Neutrophil (primary cell): ENCODE results near the gene JAK2.

Source experiments
- H3K27ac ChIP-seq: fragments of 200-600 bp; sonication (generic); 2 replicates; pipeline ENCODE4 v1.5.1; 2016; ENCODE audit warnings: mild to moderate bottlenecking, moderate library complexity
- H3K27me3 ChIP-seq: fragments of 200-600 bp; sonication (generic); 2 replicates; pipeline ENCODE4 v1.6.0; 2016; ENCODE audit warnings: mild to moderate bottlenecking
- H3K36me3 ChIP-seq: fragments of 200-600 bp; sonication (generic); 2 replicates; pipeline ENCODE4 v1.5.1; 2017
- H3K4me1 ChIP-seq, 2 experiments: fragments of 200-600 bp in 1 of 2; sonication (generic) in 1 of 2; 1 replicate in 1 of 2; 2 replicates in 1 of 2; pipeline versions ENCODE4 v1.5.1 to v1.6.1; 2013 to 2016; ENCODE audit warnings: low read depth in 1 of 2, low read length in 1 of 2, mild to moderate bottlenecking in 1 of 2, moderate library complexity in 1 of 2; ENCODE audit not compliant: control insufficient read depth in 1 of 2, insufficient read depth in 1 of 2
- H3K4me3 ChIP-seq, 2 experiments: fragments of 200-600 bp in 1 of 2; sonication (generic) in 1 of 2; 1 replicate in 1 of 2; 2 replicates in 1 of 2; pipeline ENCODE4 v1.5.1; 2013 to 2016; ENCODE audit warnings: low read depth in 1 of 2, low read length in 1 of 2, mild to moderate bottlenecking in 1 of 2, moderate library complexity in 1 of 2
- H3K9me3 ChIP-seq: fragments of 200-600 bp; sonication (generic); 2 replicates; pipeline ENCODE4 v1.5.1; 2016
- CTCF ChIP-seq: fragments of 200-600 bp; sonication (generic); IDR thresholded peaks from 2 replicates; pipeline ENCODE4 v1.5.1; 2016; ENCODE audit warnings: antibody characterized with exemption

Gene JAK2

GRCh38 chr9:4997196-4997595 is 12.1 kb downstream of the JAK2 start:
- Histone ChIP-seq H3K4me1 (peaks cover 0 to 16% of the 10 kb centered on the region in 2 experiments), H3K9me3 (no peaks in the 10 kb centered on the region), H3K27ac (peak overlapping the region; percentile 21), H3K4me3 (no peak overlapping the region), H3K36me3 (peaks cover 25% of the 10 kb centered on the region), H3K27me3 (no peaks in the 10 kb centered on the region)
- no peak for TF ChIP-seq CTCF

- no peak for TF ChIP-seq CTCF
- no peaks in the 10 kb centered on the region for H3K27me3 ChIP-seq
- H3K4me1 ChIP-seq = peaks cover under 1 to 18% of the 10 kb centered on the region in 2 experiments
- peaks cover 20% of the 10 kb centered on the region for H3K36me3 ChIP-seq
- no peak overlapping the region for H3K4me3 ChIP-seq
- H3K9me3 ChIP-seq = no peaks in the 10 kb centered on the region
- peak overlapping the region; percentile 21 for H3K27ac ChIP-seq
Measured at GRCh38 chr9:4997631-4998030, 12.6 kb downstream of the JAK2 start.

- peaks cover 4% of the 10 kb centered on the region for H3K36me3 ChIP-seq
- H3K27ac ChIP-seq = peak overlapping the region; percentile 35
- peaks cover 11 to 17% of the 10 kb centered on the region in 2 experiments for H3K4me1 ChIP-seq
- no peaks in the 10 kb centered on the region for H3K27me3 ChIP-seq
- no peaks in the 10 kb centered on the region for H3K9me3 ChIP-seq
- no peak overlapping the region for H3K4me3 ChIP-seq
- TF ChIP-seq CTCF = no peak
Measured at GRCh38 chr9:5002811-5003210, 17.7 kb downstream of the JAK2 start.

GRCh38 chr9:5004481-5004880 is 19.4 kb downstream of the JAK2 start:
- H3K9me3 ChIP-seq = no peaks in the 10 kb centered on the region
- H3K27me3 ChIP-seq = no peaks in the 10 kb centered on the region
- no peak for TF ChIP-seq CTCF
- H3K4me1 ChIP-seq = peaks cover 11 to 17% of the 10 kb centered on the region in 2 experiments
- H3K4me3 ChIP-seq = no peak overlapping the region
- H3K36me3 ChIP-seq = no peaks in the 10 kb centered on the region
- no peak overlapping the region for H3K27ac ChIP-seq

GRCh38 chr9:5008202-5008601 is 23.1 kb downstream of the JAK2 start:
- no peak overlapping the region for H3K27ac ChIP-seq
- TF ChIP-seq CTCF = no peak
- H3K27me3 ChIP-seq = no peaks in the 10 kb centered on the region
- H3K36me3 ChIP-seq = no peaks in the 10 kb centered on the region
- no peaks in the 10 kb centered on the region for H3K9me3 ChIP-seq
- H3K4me3 ChIP-seq = no peak overlapping the region
- H3K4me1 ChIP-seq = peaks cover 5 to 6% of the 10 kb centered on the region in 2 experiments

- no peaks in the 10 kb centered on the region for H3K9me3 ChIP-seq
- no peaks in the 10 kb centered on the region for H3K27me3 ChIP-seq
- H3K27ac ChIP-seq = no peak overlapping the region
- peaks cover 21 to 23% of the 10 kb centered on the region in 2 experiments for H3K4me1 ChIP-seq
- TF ChIP-seq CTCF = no peak
- no peak overlapping the region for H3K4me3 ChIP-seq
- peaks cover 6% of the 10 kb centered on the region for H3K36me3 ChIP-seq
Measured at GRCh38 chr9:5013374-5013773, 28.3 kb downstream of the JAK2 start.
